HK-2 (cell line): ENCODE measurements around the gene INO80D.
"Not testable (repeated sequence)": the region's sequence is repeated elsewhere in the genome, so short reads cannot be mapped to it uniquely, and the experiment has no call there.

ENCODE experiments used
- DNase-seq: peaks from one replicate; pipeline ENCODE4 v3.0.0-alpha.2; 2018; ENCODE audit not compliant: unreplicated experiment

INO80D gene

GRCh38 chr2:206031162-206031784 is 54.7 kb downstream of the INO80D start:
- no peak for DNase-seq

- peak; percentile 8 for DNase-seq
These were observed 57.9 kb downstream of the INO80D start for GRCh38 chr2:206028101-206028500.

GRCh38 chr2:206023183-206023582 is 62.8 kb downstream of the INO80D start:
- DNase-seq = no peak

- no peak for DNase-seq
These were observed 65.8 kb downstream of the INO80D start for GRCh38 chr2:206020171-206020570.

- DNase-seq = not testable (repeated sequence)
These were observed 70.2 kb downstream of the INO80D start for GRCh38 chr2:206015746-206016145.

GRCh38 chr2:206011795-206012194 is 74.2 kb downstream of the INO80D start:
- DNase-seq = no peak

- no peak for DNase-seq
These were observed 74.9 kb downstream of the INO80D start for GRCh38 chr2:206011018-206011614.

GRCh38 chr2:206004004-206004693 is 81.8 kb downstream of the INO80D start:
- DNase-seq = peak; percentile 14

GRCh38 chr2:206002440-206002839 is 83.5 kb downstream of the INO80D start:
- DNase-seq = no peak

- no peak for DNase-seq
These were observed 84.1 kb downstream of the INO80D start for GRCh38 chr2:206001912-206002311.

- no peak for DNase-seq
These were observed 85.2 kb downstream of the INO80D start for GRCh38 chr2:206000776-206001175.

- no peak for DNase-seq
These were observed 87.4 kb downstream of the INO80D start for GRCh38 chr2:205998583-205998982.

GRCh38 chr2:205996161-205996560 is 89.8 kb downstream of the INO80D start:
- no peak for DNase-seq

GRCh38 chr2:205995260-205995659 is 90.7 kb downstream of the INO80D start:
- no peak for DNase-seq

GRCh38 chr2:205994344-205994743 is 91.6 kb downstream of the INO80D start:
- DNase-seq = no peak

GRCh38 chr2:205990104-205990503 is 95.9 kb downstream of the INO80D start:
- no peak for DNase-seq

GRCh38 chr2:205989271-205990071 is 96.5 kb downstream of the INO80D start:
- peak; percentile 17 for DNase-seq

- not testable (repeated sequence) for DNase-seq
These were observed 97.3 kb downstream of the INO80D start for GRCh38 chr2:205988681-205989080.

GRCh38 chr2:205988274-205988673 is 97.7 kb downstream of the INO80D start:
- no peak for DNase-seq

- not testable (repeated sequence) for DNase-seq
These were observed 99.6 kb downstream of the INO80D start for GRCh38 chr2:205986334-205986733.

GRCh38 chr2:205984381-205984780 is 101.6 kb downstream of the INO80D start:
- DNase-seq = no peak

- DNase-seq = no peak
These were observed 103.1 kb downstream of the INO80D start for GRCh38 chr2:205982776-205983327.
